HG02970 (cell line): ENCODE measurements around the gene MAP1B.

Source experiments
- ATAC-seq: cut with Tn5 transposase; IDR thresholded peaks from one replicate; pipeline ENCODE4 v1.9.1; 2021; ENCODE audit warnings: mild to moderate bottlenecking, moderate library complexity, moderate number of reproducible peaks; ENCODE audit not compliant: unreplicated experiment, low FRiP score

The MAP1B gene

DNA sequence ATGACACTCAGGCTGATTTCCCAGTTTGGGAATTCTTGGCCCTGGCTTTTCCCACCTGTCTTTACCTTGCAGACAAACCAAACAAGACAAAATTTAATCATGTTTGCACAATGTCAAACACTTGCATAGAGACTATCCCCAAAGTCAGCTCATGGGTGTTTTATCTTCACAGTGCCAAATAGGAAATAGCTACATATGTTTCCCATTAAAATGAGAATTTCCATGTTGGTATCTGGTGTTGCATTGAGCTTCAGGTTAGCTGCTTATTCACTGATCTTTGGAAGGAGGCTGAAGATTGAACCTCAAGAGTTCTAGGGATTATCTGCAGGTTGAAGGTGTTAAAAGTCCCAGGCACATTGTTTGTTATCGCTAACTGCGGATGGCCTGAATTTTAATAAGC, 19.5 kb downstream of the MAP1B start:
- ATAC-seq: no peak

DNA sequence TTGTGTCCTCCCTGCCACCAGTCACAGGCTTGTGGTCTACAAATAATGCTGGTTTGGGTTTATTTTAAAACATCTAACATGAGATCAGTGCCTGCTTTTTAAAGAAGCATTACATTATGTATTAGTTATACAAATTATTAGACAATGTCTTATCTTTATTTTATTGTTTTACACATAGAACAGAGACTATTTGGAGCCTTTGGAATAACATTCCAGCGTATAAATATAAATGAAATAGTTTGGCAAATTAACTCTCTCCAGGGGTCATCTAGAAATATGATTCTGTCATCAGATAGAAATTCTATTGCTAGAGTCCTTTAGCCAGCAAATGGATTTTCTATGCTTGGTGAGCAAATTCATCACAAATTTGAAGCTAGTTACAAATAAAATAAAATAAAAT, 22.4 kb downstream of the MAP1B start:
- no peak for ATAC-seq

DNA sequence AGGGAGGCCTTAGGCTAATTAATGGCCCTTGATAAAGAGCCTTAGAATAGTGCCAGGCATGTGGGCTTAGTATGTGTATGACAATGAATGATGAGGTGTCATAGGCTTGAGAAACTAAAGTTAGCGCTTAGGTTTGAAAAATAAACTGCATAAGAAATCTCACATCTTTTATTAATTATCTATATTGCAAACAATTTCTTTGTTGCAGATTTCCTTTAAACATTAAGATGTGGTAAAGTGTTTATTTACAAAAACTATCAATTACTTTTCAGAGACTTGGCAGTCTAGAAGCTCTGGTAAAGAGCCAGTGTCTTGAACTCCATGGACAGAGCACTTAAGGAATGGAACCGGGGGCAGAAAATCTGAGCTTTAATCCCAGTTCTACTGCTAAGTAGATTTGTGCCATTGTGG, 23.1 kb downstream of the MAP1B start:
- ATAC-seq: no peak

DNA sequence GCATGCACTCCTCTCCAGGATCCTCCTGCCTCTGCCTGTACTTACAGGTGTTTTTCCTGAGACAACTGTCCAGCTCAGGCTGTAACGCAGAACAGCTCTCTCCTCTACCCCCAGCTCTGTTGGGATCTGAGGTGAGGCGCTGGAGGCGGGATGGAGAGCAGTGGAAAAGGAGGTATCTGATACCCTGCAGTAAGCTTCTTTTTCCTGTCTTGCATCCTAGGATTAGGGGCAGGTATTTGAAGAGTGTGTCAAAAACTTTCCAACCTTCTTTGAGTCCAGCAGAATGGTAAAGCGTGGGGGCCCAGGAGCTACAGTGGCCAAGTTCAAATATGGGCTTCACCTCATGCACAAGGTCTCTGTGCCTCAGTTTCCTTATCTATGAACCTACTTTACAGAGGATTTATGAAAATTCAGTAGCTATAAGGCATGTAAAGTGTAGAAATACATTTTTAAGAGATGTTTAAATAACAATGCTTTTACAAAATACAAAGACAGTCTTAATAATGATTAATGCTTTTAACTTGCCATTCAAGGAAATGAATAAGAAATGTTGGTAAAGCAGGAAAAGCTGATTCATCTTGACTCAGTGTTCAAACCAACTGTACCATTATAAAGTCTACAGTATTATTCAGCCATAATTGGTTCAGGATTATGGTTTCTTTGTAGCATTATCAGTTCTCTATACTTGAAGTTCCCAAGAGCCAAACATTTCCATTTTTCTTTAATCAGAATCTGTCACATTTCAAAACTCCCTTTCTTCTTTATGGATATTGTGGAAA, 26.1 kb downstream of the MAP1B start:
- ATAC-seq: no peak

DNA sequence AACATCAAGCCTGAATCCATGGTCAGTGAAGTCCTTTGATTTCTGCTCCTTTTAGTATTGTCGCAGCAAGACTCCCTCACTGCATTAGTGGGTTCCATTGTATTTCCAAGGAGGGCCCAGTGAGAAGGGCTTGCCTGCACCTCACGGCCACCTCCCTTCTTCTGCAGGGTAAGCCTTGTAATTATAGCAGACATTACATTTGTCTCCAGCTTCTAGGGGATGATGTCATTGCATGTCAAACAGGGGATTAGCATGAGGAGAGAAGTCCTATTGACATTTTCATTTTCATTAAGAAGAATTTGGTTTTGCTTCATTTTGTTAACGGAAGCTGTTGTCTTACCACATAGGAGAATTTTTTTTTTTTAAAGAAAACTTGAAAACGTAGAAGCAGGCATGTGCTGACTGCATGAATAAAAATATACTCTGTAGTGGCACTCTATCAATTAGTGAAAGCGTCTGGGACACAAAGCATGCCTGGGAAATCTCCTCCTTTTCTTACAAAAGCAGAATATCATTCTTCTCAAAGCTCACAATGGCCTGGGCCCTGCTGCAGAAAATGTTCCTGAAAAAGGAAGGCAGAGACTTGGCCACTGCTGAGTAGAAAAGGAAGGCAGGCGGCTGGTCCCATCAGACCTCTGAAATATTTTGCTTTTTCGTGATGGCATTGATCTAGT, 27.1 kb downstream of the MAP1B start:
- no peak for ATAC-seq

DNA sequence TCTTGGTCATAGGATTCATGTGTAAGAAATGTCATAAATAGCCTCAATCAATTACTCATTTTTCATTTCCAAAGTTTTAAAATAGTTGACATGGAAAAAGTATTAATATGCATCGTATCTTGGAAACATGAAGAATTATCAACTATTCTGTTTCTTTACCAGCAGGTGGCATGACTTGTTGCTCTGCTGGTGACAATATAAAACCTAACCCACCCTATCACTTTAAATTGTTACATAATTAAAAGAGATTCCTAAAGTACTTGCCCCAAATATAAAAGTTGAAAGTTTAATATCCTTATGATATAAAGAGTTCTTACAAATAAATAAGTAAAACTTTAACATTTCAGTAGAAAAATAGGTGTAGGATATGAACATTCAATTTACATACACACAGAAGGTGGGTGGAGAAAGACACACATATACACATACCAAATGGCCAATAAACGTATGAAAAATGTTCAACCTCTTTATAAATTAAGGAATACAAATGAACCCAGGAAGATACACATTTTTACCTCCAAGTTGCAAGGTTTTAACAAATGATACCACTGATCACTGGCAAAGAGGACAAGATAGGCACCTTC, 30.6 kb downstream of the MAP1B start:
- ATAC-seq: no peak

DNA sequence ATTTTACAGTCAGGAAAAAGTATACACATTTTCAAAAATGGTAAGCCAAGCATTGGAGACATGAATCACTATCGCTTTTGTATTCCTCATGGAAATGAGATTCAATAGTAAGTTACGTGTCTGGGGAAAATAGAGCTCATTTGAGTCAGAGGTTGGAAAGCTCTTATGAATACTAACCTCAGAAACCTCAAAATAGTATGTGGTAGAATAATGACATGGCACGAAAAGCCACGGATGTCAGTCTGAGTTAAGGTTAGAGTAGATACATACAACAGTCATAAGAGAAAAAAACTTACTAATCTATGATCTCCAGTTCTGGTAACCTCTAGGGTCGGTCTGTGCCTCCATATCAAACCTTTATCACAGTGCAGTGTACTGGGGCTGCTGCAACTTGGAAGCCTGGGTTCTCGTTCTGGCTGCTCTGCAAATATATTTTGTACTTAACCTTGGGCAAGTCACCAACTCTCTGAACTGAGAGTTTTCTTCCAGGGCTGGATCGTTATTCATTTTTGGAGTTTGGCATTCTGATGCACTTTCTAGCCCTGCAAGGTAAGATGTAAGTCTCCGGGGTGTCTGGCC, 31.8 kb downstream of the MAP1B start:
- ATAC-seq: no peak

DNA sequence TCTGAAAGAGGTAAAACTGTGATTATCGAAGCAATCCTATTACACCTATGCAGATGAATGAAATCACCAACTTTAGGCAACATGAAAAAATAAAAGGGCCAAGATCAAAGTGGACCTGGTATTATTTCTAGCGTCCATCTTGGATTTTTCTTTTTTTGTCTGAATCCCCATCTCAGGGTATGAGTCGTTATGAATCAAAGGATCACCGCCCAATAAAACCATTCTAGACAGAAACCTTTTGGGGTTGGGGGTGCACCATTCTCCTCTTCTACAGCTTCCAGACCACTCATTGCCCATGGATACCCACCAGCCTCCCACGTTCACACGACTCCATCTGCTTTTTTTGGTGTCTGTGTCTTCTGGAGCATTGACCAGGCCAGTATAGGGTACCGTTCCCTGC, 33.4 kb downstream of the MAP1B start:
- ATAC-seq: no peak

DNA sequence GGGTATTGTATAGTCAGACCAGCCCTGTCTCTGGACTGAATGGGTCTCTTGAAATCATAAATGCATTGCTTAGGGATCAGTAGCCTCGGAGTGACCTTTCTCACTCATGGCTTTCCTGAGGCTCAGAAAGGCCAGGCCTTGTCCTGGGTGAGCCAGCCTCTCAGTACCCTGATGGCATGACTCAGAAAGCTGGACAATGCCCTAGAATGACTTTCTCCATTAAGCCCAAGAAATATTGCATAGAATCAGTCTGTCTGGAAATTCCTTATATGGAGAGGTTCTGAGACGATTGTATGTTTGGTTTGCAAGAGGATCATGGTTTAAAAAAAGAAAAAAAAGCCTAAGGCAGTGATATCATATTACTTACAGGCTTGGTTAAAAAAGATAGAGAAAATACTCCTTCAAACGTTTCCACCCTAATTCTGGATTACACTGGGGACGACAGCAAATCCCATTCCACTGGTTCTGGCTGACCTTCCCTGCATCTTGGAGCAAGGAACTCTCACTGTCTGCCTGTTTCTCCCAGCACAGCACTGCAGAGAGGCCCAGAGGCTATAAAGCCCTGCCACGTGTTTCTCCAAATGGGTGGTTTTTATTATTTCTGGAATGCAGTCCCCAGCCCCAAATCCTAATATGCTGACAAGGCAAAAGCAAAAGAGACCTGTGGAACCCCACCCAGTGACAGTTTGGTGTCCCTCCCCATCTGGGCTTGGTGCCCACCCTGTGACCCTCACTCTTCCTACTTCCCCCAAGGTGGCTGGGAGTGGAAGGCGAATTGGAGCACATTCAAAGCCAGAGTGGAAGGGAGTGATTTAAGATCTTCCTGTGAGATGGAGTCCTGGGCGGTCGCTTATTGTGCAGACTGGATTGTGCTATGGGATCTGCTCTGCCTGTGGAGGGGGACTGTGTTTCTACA, 34.4 kb downstream of the MAP1B start:
- ATAC-seq: no peak

DNA sequence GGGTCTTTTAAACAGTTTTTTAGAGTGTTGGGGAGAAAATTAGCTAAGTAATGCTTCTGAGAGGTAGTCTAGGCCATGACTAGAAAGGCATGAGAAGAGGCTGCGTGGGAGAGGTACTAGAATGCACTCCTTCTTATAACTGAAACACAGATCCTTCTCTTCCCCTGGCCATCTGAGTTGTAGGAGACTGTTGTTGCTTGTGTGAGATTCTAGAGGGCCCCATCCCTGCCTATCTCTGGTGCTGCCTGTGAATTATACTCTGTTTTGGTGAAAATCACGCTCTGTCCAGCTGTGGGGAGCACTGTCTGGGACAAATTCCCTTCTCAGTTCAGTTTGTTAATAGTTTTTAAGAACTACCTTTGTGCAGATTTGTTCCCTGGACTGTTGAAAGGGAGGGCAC, 37.5 kb downstream of the MAP1B start:
- ATAC-seq: no peak

DNA sequence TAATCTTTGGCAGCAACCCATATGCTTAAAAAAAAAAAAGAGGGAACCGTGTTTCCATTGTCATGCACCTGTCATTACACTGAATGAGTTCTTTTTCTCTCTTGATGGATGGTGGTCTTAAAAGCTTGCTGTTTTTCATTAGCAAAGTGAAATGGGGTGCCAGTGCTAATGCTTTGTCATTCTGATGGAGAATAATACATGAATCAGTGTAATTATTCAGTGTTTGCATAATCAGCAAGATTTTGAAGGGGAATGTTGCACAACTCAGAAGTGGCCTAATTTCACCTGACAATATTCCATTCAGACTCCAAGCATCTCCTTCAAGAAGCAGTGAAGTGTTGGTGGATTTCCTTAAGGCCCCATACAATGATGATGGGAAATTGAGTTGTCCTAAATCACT, 38.1 kb downstream of the MAP1B start:
- ATAC-seq: no peak

DNA sequence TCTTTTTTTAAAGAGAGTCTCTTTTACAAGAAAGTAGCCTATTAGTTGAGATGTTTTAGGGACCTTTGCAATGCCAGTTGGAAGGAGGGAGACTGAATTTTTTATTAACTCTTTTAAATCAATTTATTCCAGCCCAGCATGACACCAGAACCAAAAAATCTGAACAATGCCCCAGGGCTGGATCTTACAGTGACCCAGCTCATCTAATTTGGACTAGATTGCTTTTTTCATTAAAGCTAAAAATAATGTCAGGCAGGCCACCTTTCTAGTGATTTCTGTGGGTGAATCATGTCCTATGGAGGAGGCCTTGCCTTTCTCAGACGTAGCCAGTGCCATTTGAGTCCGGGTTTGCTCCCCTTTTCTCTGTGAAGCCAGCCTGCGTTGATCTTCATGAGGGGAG, 38.8 kb downstream of the MAP1B start:
- no peak for ATAC-seq

DNA sequence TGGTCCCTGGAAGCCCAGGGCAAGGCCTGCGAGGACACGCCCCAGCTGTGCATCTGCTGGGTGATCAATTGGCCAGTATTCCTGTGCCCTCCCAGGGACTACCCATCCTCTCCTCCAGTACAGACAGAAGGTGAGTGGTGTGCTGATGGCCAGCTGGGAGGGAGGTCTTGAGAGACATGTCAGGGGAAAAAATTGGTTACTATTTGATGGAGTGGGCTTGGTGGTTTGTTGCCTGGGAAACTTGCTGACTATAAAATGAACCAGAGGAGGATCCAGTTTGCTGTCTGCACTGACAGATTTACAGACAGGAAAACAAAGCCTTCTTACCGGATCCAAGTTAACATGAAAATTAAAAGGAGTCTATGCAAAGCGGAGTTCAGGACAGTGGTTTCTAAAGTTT, 40.3 kb downstream of the MAP1B start:
- ATAC-seq: no peak

DNA sequence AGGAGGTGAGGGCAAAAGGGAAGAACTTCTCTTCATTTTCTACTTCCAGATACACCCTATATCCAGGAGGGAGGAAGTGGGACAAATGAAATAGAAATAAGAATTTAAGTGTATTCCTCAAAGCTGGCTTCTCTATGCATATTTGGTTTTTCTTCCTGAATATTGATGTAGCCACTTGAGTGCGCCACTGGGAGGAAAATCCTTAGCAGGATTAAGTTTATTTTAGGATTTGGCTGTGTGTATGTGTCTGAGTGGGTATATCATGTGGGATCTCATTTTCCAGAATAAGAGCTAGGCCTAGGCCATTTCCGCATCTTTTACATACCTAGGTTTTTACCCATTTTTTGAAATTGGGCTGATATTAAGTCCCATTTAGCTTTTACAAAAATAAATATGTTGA, 42.5 kb downstream of the MAP1B start:
- no peak for ATAC-seq

DNA sequence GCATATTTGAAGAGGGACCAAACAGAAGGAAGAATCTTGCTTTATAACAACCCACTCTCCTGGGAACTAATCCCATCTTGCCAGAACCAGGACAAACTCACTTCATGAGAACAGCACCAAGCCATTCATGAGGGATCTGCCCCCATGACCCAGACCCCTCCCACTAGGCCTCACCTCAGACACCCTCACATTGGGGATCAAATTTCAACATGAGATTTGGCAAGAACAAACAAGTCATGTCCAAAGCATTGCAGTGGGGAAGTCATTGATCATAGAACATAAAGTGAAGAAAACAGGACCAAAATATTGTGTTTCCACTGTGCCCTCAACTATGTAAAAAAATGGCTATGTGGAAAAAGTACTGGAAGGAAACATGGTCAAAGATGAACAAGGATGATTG, 43.9 kb downstream of the MAP1B start:
- no peak for ATAC-seq

DNA sequence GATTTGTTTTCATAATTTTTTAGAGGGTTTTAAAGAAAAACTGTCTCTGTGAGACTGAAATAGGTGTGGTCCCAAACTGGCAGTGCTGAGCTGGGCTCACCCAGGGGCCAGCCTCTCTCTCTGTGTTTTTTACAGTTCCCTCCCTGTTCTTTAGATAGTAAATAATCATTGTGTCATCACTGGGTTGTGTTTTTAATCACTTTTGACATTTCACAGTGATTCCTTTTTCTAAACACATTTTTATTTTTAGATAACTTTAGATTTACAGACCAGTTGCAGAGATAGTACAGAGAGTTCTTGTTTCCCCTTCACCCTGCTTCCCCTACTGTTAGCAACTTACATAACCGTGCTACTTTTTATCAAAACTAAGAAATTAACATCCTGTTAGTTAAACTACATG, 44.4 kb downstream of the MAP1B start:
- ATAC-seq: no peak

DNA sequence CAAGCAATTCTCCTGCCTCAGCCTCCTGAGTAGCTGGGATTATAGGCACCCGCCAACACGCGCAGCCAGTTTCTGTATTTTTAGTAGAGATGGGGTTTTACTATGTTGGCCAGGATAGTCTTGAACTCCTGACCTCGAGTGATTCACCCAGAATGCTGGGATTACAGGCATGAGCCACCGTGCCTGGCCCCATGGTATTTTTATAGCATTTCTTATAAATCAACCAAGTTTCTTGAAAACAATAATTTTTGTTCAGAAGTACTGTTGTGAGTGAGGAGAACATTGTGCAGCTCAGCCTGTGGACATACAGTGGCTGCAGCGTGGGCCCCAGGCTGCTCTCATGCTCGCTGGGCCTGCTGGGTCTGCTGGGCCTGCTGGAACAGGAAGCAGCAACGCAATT, 45.3 kb downstream of the MAP1B start:
- no peak for ATAC-seq

DNA sequence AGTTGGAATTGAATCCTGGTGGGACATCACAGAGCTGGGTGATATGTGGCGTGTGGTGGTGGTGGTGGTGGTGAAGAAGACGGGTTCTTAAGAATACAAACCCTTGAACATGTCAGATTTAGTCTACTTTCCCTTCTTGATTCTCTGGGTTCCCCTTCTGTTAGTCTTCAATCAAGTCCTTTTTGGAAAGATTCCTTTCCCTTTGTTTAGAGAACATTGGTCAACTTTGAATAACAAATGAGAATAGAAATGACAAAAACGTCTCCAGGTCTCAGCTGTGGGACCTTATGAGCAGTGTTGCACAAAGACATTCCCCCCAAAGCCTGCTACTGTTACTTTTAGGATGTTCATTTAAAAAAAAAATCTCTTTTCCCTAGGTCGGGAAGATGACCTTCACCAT, 46.3 kb downstream of the MAP1B start:
- ATAC-seq: no peak

DNA sequence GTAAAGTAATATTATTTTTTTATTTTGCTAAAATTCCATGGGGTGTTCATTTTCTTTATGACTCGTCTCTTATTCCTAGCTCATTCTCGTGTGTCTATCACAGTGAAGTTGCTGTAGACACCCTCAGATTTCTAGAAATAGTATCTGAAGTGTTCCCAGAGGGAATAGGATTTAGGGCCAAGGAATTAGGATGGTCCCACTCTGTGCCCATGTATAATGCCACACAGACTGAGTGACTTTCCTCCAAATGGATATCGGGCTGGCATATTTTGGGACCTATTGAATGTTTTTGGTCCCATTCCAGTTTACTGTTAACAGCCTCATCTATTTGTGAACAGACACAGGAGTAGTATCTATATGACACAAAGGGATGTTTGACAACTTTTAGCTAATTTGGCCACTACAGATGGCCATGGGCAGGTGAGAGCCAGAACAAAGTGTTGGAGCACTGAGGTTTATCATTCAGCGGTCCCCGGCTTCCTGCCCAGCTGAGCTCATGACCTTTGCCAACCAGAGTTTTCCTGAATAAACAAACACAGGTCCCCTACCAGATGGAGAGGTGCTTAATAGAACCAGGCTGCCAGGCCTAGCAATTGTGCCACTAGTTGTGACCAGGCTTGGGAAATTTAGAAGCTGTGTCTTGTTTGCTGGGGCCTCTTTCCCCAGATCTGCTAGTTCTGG, 46.9 kb downstream of the MAP1B start:
- ATAC-seq: no peak
